ENCODE measurements around the gene MYO3B. TPM values are rescaled to one million over a fixed set of nuclear protein-coding genes. Genes with fewer than 3 reads are reported as not detected.

MYO3B gene
- total RNA-seq, 1 experiment from 2014 or later: 0.63 TPM

- no peak overlapping the region for H3K23ac ChIP-seq (ENCODE audit: insufficient read length, low read depth, low read length)
- H3K79me2 ChIP-seq (ENCODE audit: insufficient read depth, low read length): no peaks in the 10 kb centered on the region
- no peaks in the 10 kb centered on the region for H3K9me3 ChIP-seq (ENCODE audit: control insufficient read depth, low read depth, low read length)
- no peak for TF ChIP-seq CTCF (conservative IDR thresholded peaks at IDR 0.05)
- H2BK15ac ChIP-seq (ENCODE audit: low read depth, low read length): no peak overlapping the region
- Mint-ChIP-seq H3K27me3 (ENCODE audit: low read depth) (peaks cover 5% of the 10 kb centered on the region), H3K4me1 (peaks cover 10% of the 10 kb centered on the region in 2 experiments), H3K4me3 (no peak overlapping the region), H3K27ac (no peak overlapping the region), H3K36me3 (ENCODE audit: insufficient read depth in 1 of 3, low read depth in 3 of 3) (no peaks in the 10 kb centered on the region), H3K9me3 (no peaks in the 10 kb centered on the region)
- H2BK12ac ChIP-seq (ENCODE audit: insufficient read length, low read depth, low read length): no peak overlapping the region
- no peak overlapping the region for H3K4me2 ChIP-seq (ENCODE audit: insufficient read depth, insufficient read length, low read length)
- H2BK5ac ChIP-seq (ENCODE audit: insufficient read length, low read length): no peak overlapping the region
- H2BK20ac ChIP-seq (ENCODE audit: low read depth, low read length, poor library complexity, severe bottlenecking): no peak overlapping the region
- no peak overlapping the region for H3T11ph ChIP-seq (ENCODE audit: low read length)
- no peak overlapping the region for H3K9ac ChIP-seq (ENCODE audit: extremely low read depth, insufficient read length, low read length)
- no peak overlapping the region for H4K5ac ChIP-seq (ENCODE audit: insufficient read length, low read depth, low read length)
- H3K23me2 ChIP-seq (ENCODE audit: insufficient read length, low read depth, low read length, poor library complexity, severe bottlenecking): no peaks in the 10 kb centered on the region
- no peak overlapping the region for H3K56ac ChIP-seq (ENCODE audit: insufficient read length, low read depth, low read length)
- no peak overlapping the region for H3K4ac ChIP-seq (ENCODE audit: low read depth, low read length)
- no peak overlapping the region for H4K8ac ChIP-seq (replicated peaks; ENCODE audit: insufficient read length, low read depth, low read length)
- no peaks in the 10 kb centered on the region for H4K20me1 ChIP-seq (ENCODE audit: control insufficient read depth, insufficient read depth, insufficient read length)
- H2AFZ ChIP-seq (ENCODE audit: low read length): no peak overlapping the region
- H2AK5ac ChIP-seq (ENCODE audit: insufficient read length, low read length): no peak overlapping the region
- DNase-seq: no peak
- H3K27me3 ChIP-seq (ENCODE audit: insufficient read depth, low read length): no peaks in the 10 kb centered on the region
- no peaks in the 10 kb centered on the region for H3K4me1 ChIP-seq (ENCODE audit: insufficient read depth, low read length)
- no peaks in the 10 kb centered on the region for H3K79me1 ChIP-seq (ENCODE audit: insufficient read depth, low read depth, low read length, poor library complexity, severe bottlenecking)
- no peak overlapping the region for H2BK120ac ChIP-seq (ENCODE audit: low read depth, low read length, poor library complexity, severe bottlenecking)
- no peak overlapping the region for H4K91ac ChIP-seq (ENCODE audit: insufficient read length, low read depth, low read length)
- H3K14ac ChIP-seq (ENCODE audit: insufficient read depth, low read length): no peak overlapping the region
- WGBS (ENCODE audit: extremely low coverage, insufficient read length, low lambda C conversion rate): no CpG with 5 or more reads among the region's 2 CpGs
- no peak overlapping the region for H3K18ac ChIP-seq (ENCODE audit: insufficient read length, low read depth, low read length)
- no peak overlapping the region for H3K27ac ChIP-seq (ENCODE audit: insufficient read length, low read depth, low read length)
Measured at GRCh38 chr2:170391018-170391417, 213.1 kb downstream of the MYO3B start.

Data from H9 (cell line).